Measurements from ENCODE around the gene TNRC18.

DNA sequence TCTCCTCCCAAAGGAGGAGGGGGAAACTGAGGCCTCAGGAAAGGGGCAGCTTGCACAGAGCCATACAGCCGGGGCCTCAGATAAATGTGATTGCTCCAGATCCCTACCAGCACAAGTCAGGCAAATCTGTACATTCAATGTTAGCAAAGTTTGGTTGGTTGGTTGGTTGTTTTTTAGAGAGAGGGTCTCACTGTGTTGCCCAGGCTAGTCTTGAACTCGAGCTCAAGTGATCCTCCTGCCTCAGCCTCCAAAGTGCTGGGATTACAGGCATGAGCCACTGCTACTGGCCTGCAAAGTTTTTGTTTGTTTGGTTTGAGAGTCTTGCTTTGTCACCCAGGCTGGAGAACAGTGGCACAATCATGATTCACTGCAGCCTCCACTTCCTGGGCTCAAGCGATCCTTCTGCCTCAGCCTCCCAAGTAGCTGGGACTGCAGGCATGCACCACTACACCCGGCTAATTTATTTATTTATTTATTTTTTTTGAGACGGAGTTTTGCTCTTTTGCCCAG lies 30.0 kb upstream of the TNRC18 start:
- TF ChIP-seq, protein P1, sequence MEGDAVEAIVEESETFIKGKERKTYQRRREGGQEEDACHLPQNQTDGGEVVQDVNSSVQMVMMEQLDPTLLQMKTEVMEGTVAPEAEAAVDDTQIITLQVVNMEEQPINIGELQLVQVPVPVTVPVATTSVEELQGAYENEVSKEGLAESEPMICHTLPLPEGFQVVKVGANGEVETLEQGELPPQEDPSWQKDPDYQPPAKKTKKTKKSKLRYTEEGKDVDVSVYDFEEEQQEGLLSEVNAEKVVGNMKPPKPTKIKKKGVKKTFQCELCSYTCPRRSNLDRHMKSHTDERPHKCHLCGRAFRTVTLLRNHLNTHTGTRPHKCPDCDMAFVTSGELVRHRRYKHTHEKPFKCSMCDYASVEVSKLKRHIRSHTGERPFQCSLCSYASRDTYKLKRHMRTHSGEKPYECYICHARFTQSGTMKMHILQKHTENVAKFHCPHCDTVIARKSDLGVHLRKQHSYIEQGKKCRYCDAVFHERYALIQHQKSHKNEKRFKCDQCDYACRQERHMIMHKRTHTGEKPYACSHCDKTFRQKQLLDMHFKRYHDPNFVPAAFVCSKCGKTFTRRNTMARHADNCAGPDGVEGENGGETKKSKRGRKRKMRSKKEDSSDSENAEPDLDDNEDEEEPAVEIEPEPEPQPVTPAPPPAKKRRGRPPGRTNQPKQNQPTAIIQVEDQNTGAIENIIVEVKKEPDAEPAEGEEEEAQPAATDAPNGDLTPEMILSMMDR (conservative IDR thresholded peaks at IDR 0.05; ENCODE audit: low read depth, low read length) = no peak
- TF ChIP-seq EZH2 (IDR thresholded peaks at IDR 0.05; ENCODE audit: borderline replicate concordance, low read depth, low read length, poor library complexity, severe bottlenecking) = no peak
